AG04450 (cell line): ENCODE measurements around the gene KCNIP3. TPM values are rescaled to one million over a fixed set of nuclear protein-coding genes. Genes with fewer than 3 reads are reported as not detected.

ENCODE experiments used
- CTCF ChIA-PET: fragments of 300-600, 350-600 bp; formaldehyde crosslinking; extraction: SDS; loops from one replicate; lab custom pipeline; 2022; ENCODE audit warnings: antibody characterized with exemption, inconsistent platforms; lab: Charles Lee
- POLR2A ChIA-PET: fragments of 350-600 bp; formaldehyde crosslinking; extraction: SDS; loops from one replicate; lab custom pipeline; 2021; ENCODE audit warnings: antibody characterized with exemption, inconsistent platforms; lab: Yijun Ruan, JAX
- DNase-seq: peaks from one replicate; pipeline ENCODE4 v3.0.0-alpha.2; 2011; ENCODE audit warnings: low read depth, low spot score
- H3K27ac ChIP-seq: one replicate; pipeline ENCODE4 v1.5.1; 2012; ENCODE audit warnings: low read depth, low read length, control low read depth
- H3K27me3 ChIP-seq: one replicate; pipeline ENCODE4 v1.6.0; 2012; ENCODE audit warnings: low read length; ENCODE audit not compliant: control insufficient read depth, insufficient read depth
- H3K4me3 ChIP-seq: 2 replicates; pipeline ENCODE4 v1.5.1; 2011; ENCODE audit warnings: mild to moderate bottlenecking, low read depth, low read length, control low read depth
- H3K9me3 ChIP-seq: 2 replicates; pipeline ENCODE4 v1.5.1; 2012; ENCODE audit warnings: low read length; ENCODE audit not compliant: control insufficient read depth, insufficient read depth
- polyA minus RNA-seq: library from RNA; depleted of rRNA, polyadenylated mRNA; stranded (reverse); fragments of >200 nt; gene quantifications from 2 replicates; pipeline ENCODE4 v1.2.3, GENCODE V29; 2011; rRNA and poly(A)+ RNA removed
- polyA plus RNA-seq: library from polyadenylated mRNA; depleted of rRNA; stranded (reverse); fragments of >200 nt; gene quantifications from 2 replicates; pipeline ENCODE4 v1.2.3, GENCODE V29; 2011; rRNA removed
- TF ChIP-seq, protein P1 (sequence below): IDR thresholded peaks from 2 replicates; pipeline ENCODE4 v1.5.1; 2011; ENCODE audit warnings: low read depth, low read length, control low read depth, inconsistent platforms

Gene KCNIP3
- polyA plus RNA-seq (0.12 and 0.24 TPM in 2 replicates), polyA minus RNA-seq (0.35 TPM in 1 of 2 replicates, not detected in the other)

- TF ChIP-seq, protein P1, sequence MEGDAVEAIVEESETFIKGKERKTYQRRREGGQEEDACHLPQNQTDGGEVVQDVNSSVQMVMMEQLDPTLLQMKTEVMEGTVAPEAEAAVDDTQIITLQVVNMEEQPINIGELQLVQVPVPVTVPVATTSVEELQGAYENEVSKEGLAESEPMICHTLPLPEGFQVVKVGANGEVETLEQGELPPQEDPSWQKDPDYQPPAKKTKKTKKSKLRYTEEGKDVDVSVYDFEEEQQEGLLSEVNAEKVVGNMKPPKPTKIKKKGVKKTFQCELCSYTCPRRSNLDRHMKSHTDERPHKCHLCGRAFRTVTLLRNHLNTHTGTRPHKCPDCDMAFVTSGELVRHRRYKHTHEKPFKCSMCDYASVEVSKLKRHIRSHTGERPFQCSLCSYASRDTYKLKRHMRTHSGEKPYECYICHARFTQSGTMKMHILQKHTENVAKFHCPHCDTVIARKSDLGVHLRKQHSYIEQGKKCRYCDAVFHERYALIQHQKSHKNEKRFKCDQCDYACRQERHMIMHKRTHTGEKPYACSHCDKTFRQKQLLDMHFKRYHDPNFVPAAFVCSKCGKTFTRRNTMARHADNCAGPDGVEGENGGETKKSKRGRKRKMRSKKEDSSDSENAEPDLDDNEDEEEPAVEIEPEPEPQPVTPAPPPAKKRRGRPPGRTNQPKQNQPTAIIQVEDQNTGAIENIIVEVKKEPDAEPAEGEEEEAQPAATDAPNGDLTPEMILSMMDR, result no peak
- Histone ChIP-seq H3K27me3 (peaks cover 9% of the 10 kb centered on the region), H3K4me3 (no peak within 1 kb of the TSS), H3K27ac (no peak within 1 kb of the TSS), H3K9me3 (peaks cover 22% of the 10 kb centered on the region)
- CTCF ChIA-PET, result no interaction called here
- POLR2A ChIA-PET, result no interaction called here
- no peak for DNase-seq
These were observed at the start of gene KCNIP3 for GRCh38 chr2:95296880-95297487. Gene KCNIP3, plus strand, starts transcription at chr2:95297347. Its CDS starts 92 bp downstream, at chr2:95297439.

DNA sequence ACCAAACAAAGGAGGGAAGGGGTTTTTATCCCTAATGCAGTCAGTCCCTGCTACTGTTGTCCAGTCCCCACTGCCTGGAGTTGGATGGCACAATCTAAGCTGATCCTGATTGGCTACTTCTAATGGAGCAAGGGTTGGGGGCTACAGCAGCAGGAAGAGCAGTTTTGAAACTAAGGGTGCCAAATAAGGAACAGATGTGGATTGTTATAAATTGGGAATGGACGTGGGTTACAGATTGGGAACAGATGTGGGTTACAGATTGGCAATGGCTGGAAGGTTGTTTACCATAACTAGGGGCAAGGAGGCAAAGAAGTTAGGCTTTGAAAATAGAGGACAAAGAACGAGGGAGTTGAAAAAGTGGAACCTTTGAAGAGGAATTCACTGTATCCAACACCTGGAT, 38.9 kb upstream of the KCNIP3 start:
- ChIA-PET CTCF (no interaction called here), POLR2A (no interaction called here)
- no peak for DNase-seq

GRCh38 chr2:95260028-95261023, 36.8 kb upstream of the KCNIP3 start:
- ChIA-PET POLR2A (no interaction called here), CTCF (no interaction called here)
- no peaks in the 10 kb centered on the region for H3K27me3 ChIP-seq
- H3K27ac ChIP-seq, result no peak overlapping the region
- no peak for DNase-seq
- no peaks in the 10 kb centered on the region for H3K9me3 ChIP-seq
- H3K4me3 ChIP-seq, result no peak overlapping the region
- TF ChIP-seq, protein P1, result no peak

More for the DNA sequence above, 38.9 kb upstream of the KCNIP3 start:
- TF ChIP-seq, protein P1, result no peak
- H3K27me3 ChIP-seq, result no peaks in the 10 kb centered on the region
- H3K27ac ChIP-seq, result no peak overlapping the region
- no peaks in the 10 kb centered on the region for H3K9me3 ChIP-seq
- H3K4me3 ChIP-seq, result no peak overlapping the region

- Histone ChIP-seq H3K27ac (no peak overlapping the region), H3K4me3 (no peak overlapping the region), H3K9me3 (no peaks in the 10 kb centered on the region), H3K27me3 (no peaks in the 10 kb centered on the region)
- ChIA-PET POLR2A (no interaction called here), CTCF (no interaction called here)
- no peak for DNase-seq
- TF ChIP-seq, protein P1, result no peak
These were observed 35.5 kb upstream of the KCNIP3 start for GRCh38 chr2:95261602-95262001.
